Measurements from ENCODE around the gene CFH. TPM values are rescaled to one million over a fixed set of nuclear protein-coding genes. Genes with fewer than 3 reads are reported as not detected.
"Not testable (repeated sequence)": the region's sequence is repeated elsewhere in the genome, so short reads cannot be mapped to it uniquely, and the experiment has no call there.

Gene CFH
- total RNA-seq, 2 experiments from 2014 or later: 2.5 to 2.7 TPM

DNA sequence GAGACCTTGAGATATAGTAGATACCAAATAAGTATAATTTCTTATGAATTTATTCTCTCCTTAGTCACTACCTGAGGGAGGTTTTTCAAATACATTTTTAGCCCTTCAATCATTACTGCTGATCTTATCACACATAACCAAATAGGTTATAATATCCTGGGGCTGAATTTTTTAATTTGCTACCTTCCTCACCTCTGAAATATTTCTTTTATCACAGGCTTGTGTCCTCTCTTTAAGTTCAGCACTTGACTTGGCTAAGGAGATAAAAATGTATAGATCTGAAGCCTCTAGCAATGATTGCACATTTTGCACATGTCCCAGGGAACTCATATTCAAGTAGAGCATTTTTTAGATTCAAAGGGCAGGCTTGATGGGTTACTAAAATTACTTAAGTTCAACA lies 23.1 kb downstream of the CFH start:
- H3K4me1 Mint-ChIP-seq (ENCODE audit: low read depth): no peaks in the 10 kb centered on the region
- H3K27me3 Mint-ChIP-seq: no peaks in the 10 kb centered on the region
- no peak overlapping the region for H3K4me3 Mint-ChIP-seq
- CTCF ChIA-PET: no interaction called here
- no peak overlapping the region for H3K27ac Mint-ChIP-seq
- POLR2A ChIA-PET: no interaction called here
- DNase-seq: no peak
- intact Hi-C loops (cut with micrococcal nuclease): no loop called here
- no peaks in the 10 kb centered on the region for H3K9me3 Mint-ChIP-seq
- no peaks in the 10 kb centered on the region for H3K36me3 Mint-ChIP-seq

DNA sequence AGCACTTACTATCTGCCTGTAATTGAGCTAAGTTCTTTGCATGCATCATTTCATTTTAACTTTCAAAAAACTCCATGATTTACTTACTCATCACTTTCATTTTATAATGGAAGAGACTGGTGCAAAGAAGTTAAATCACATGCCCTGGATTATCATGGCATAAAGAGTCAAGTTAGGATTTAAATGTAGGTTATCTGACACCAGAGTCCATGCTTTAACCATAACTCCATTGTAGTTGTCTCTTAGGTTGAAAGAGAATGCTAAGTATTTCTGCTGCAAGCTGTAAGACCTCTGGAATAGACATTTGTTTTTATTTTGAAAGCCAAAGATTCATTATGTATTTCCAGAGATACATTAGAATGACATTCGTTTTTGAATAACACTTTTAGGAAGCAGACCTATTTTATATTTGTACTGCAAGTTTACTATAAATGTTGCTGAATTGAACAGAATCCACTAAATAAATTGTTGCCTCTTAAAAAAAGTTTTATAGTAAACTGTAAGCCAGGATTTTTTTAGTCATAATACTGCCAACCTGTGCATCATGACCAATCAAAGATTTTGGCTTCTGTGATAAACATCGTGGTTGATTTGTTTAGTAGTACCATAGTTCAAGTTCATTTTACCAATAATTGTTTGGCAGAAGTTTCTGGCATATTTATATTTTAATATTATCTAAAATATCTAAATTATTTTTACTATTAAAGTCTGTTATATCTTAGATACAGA lies 26.1 kb downstream of the CFH start:
- no peak for DNase-seq
- Mint-ChIP-seq H3K9me3 (no peaks in the 10 kb centered on the region), H3K27ac (no peak overlapping the region), H3K36me3 (no peaks in the 10 kb centered on the region), H3K27me3 (no peaks in the 10 kb centered on the region), H3K4me3 (no peak overlapping the region), H3K4me1 (ENCODE audit: low read depth) (no peaks in the 10 kb centered on the region)
- CTCF ChIA-PET: interaction anchor here (0.7 kb wide), 1 partner anchor 17 kb away, joined by 3 read pairs; no protein-coding TSS in a partner anchor
- POLR2A ChIA-PET: no interaction called here
- intact Hi-C loops (cut with micrococcal nuclease): no loop called here

DNA sequence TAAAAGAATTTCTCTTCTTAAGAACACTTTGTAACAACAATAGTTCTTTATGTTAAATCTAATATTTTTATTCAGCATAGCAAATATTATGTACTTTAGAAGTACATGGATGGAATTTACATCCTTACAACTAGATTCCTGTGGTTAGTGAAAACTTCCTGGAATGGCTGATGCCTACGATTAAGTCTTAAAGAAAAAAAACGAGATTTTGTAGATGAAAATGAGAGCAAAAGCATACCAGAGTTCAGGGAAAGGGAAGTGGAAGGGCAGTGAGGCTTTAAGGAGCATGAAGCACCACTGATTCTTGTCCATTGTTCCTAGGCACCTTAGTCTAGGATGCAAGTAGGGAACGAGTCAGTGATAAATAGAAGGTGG lies 26.7 kb downstream of the CFH start:
- no peaks in the 10 kb centered on the region for H3K9me3 Mint-ChIP-seq
- no peaks in the 10 kb centered on the region for H3K4me1 Mint-ChIP-seq (ENCODE audit: low read depth)
- DNase-seq: no peak
- POLR2A ChIA-PET: no interaction called here
- no peak overlapping the region for H3K4me3 Mint-ChIP-seq
- H3K27me3 Mint-ChIP-seq: no peaks in the 10 kb centered on the region
- CTCF ChIA-PET: no interaction called here
- H3K27ac Mint-ChIP-seq: no peak overlapping the region
- no peaks in the 10 kb centered on the region for H3K36me3 Mint-ChIP-seq
- intact Hi-C loops (cut with micrococcal nuclease): no loop called here

DNA sequence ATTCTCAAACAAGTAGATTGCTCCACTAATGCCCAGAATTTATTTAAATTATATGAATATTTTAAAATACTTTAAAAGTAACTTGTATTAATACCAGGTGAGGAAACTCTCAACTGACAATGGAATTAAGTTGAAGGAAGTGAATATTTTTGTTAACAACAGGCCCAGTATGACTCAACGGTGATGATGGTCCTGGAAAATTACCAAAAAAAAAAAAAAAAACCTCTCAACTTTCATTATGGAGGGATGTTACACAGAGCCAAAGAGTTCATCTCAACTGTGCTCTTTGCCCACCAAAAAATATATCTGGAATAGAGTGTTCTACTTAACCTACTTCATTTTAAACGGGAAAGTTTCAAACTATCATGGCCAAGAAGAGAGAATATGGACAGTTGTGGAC lies 28.3 kb downstream of the CFH start:
- H3K27ac Mint-ChIP-seq: no peak overlapping the region
- intact Hi-C loops (cut with micrococcal nuclease): no loop called here
- no peak overlapping the region for H3K4me3 Mint-ChIP-seq
- H3K4me1 Mint-ChIP-seq (ENCODE audit: low read depth): peaks cover 2% of the 10 kb centered on the region
- ChIA-PET POLR2A (no interaction called here), CTCF (no interaction called here)
- DNase-seq: no peak
- H3K36me3 Mint-ChIP-seq: no peaks in the 10 kb centered on the region
- H3K9me3 Mint-ChIP-seq: no peaks in the 10 kb centered on the region
- no peaks in the 10 kb centered on the region for H3K27me3 Mint-ChIP-seq

DNA sequence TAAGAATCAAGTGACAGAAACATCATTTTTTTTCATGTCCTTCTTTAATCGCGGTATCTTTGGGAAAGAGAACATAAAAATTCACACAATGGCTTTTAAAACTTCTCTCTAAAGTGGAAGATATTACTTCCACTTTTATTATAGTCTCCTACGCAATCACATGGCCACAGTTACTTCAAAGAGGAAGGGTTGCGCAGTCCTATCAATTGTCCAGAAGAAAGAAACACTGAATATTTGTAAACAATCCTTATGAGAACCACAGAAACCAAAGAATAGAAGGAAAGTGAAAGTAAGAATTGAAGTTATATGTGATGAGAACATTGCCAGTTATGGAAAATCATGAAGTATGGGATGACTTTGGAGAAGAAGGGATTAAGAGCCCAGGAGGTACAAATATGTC lies 32.6 kb downstream of the CFH start:
- Mint-ChIP-seq H3K36me3 (no peaks in the 10 kb centered on the region), H3K27me3 (no peaks in the 10 kb centered on the region)

DNA sequence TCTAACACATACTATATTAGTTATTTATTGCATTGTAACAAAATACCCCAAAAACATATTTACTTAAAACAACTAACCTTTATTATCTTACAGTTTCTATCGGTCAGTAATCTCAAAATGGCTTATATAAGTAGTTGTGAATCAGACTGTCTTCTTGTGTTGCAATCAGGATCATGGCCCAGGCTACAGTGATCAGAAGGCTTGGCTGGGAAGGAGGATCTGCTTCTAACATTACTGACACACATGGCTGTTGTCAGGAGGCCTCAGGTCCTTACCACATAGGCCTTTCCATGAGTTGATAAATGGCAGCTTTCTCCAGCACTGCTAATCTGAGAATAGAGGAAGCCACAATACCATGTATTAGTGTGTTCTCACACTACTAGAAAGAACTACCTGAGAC lies 33.7 kb downstream of the CFH start:
- Mint-ChIP-seq H3K4me3 (no peak overlapping the region), H3K36me3 (no peaks in the 10 kb centered on the region), H3K9me3 (no peaks in the 10 kb centered on the region), H3K27me3 (no peaks in the 10 kb centered on the region), H3K4me1 (ENCODE audit: low read depth) (peaks cover 2% of the 10 kb centered on the region), H3K27ac (no peak overlapping the region)
- ChIA-PET CTCF (no interaction called here), POLR2A (no interaction called here)
- DNase-seq: no peak
- intact Hi-C loops (cut with micrococcal nuclease): no loop called here

More for the DNA sequence above, 32.6 kb downstream of the CFH start:
- DNase-seq: no peak
- POLR2A ChIA-PET: no interaction called here
- CTCF ChIA-PET: no interaction called here
- Mint-ChIP-seq H3K27ac (no peak overlapping the region), H3K4me1 (ENCODE audit: low read depth) (peaks cover 2% of the 10 kb centered on the region), H3K4me3 (no peak overlapping the region), H3K9me3 (no peaks in the 10 kb centered on the region)
- intact Hi-C loops (cut with micrococcal nuclease): no loop called here

DNA sequence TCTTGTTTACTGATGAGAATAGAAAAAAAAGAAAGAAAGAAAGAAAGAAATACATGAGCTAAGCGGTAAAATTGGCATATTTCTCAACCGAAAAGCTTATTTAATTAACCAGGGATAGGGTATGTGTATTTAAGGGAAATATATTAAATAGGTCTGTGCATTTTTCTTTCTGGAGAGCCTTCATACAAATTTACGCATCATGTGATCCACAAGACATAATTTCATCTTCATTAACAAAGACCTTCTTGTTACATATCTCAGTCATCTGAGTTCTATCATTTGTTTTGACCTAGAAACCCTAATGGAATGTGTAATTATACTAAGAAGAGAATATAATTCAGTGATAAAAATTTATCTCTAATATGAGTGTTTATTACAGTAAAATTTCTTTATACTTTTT lies 37.2 kb downstream of the CFH start:
- Mint-ChIP-seq H3K4me3 (no peak overlapping the region), H3K27me3 (no peaks in the 10 kb centered on the region), H3K36me3 (no peaks in the 10 kb centered on the region), H3K27ac (no peak overlapping the region), H3K9me3 (no peaks in the 10 kb centered on the region), H3K4me1 (ENCODE audit: low read depth) (peaks cover 2% of the 10 kb centered on the region)
- intact Hi-C loops (cut with micrococcal nuclease): no loop called here
- CTCF ChIA-PET: no interaction called here
- POLR2A ChIA-PET: no interaction called here
- DNase-seq: no peak

DNA sequence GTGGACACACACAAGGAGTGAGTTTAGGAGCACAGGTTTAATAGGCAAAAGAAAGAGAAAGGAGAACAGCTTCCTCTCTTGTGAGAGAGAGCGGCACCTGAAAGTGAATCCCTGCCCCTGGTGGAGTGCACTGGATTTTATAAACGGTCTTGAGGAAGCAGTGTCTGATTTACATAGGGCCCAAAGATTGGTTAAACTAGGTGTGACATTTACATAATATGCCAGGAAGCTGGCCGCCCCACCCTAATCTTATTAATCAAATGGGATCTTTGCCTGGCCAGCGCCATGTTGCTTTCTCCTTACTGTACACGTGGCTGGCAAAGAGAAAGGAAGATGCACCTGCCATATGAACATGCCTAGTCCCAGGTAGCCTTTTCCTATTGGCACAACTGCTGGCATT lies 38.7 kb downstream of the CFH start:
- H3K36me3 Mint-ChIP-seq: no peaks in the 10 kb centered on the region
- POLR2A ChIA-PET: no interaction called here
- DNase-seq: no peak
- CTCF ChIA-PET: no interaction called here
- no peak overlapping the region for H3K4me3 Mint-ChIP-seq
- no peaks in the 10 kb centered on the region for H3K9me3 Mint-ChIP-seq
- no peak overlapping the region for H3K27ac Mint-ChIP-seq
- intact Hi-C loops (cut with micrococcal nuclease): no loop called here
- H3K4me1 Mint-ChIP-seq (ENCODE audit: low read depth): no peaks in the 10 kb centered on the region
- H3K27me3 Mint-ChIP-seq: no peaks in the 10 kb centered on the region

DNA sequence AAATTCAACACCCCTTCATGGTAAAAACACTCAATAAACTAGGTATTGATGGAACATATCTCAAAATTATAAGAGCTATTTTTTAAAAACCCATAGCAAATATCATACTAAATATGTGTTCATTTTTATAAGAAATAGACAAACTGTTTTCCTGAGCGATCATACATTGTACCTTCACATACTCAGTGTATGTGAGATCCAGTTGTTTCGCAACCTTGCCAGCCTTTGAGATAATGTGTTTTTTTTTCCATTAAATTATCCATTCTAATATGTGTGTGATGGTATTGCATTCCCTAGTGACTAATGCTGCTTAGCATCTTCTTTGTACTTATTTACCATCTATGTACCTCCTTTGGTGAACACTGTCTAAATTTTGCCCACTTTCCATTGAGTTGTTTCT lies 47.1 kb downstream of the CFH start:
- no peak for DNase-seq
- H3K27ac Mint-ChIP-seq: no peak overlapping the region
- H3K4me1 Mint-ChIP-seq (ENCODE audit: low read depth): no peaks in the 10 kb centered on the region
- ChIA-PET POLR2A (no interaction called here), CTCF (no interaction called here)
- intact Hi-C loops (cut with micrococcal nuclease): no loop called here
- no peak overlapping the region for H3K4me3 Mint-ChIP-seq
- H3K36me3 Mint-ChIP-seq: peaks cover 4% of the 10 kb centered on the region
- no peaks in the 10 kb centered on the region for H3K27me3 Mint-ChIP-seq
- H3K9me3 Mint-ChIP-seq: no peaks in the 10 kb centered on the region

DNA sequence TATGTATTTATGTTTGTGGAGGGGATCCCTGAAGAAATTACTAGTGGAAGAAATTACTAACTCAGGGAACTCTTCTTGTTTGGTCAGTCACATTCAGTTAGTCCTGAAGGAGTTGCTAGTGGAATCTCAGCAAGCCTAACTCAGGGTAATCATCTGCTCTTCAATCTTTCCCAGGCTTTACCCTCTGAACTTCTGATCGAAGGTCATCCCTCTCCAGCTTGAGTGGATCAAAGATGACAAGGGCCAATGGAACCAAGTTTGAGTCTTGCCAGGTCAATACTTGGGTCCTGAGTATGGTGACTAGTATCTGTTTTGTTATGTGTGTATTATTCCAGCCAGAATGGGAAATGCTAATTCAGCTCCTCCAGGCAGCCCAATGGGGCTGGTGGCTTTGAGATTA lies 49.3 kb downstream of the CFH start:
- DNase-seq: no peak
- H3K4me1 Mint-ChIP-seq (ENCODE audit: low read depth): no peaks in the 10 kb centered on the region
- POLR2A ChIA-PET: no interaction called here
- H3K36me3 Mint-ChIP-seq: peaks cover 1% of the 10 kb centered on the region
- intact Hi-C loops (cut with micrococcal nuclease): no loop called here
- CTCF ChIA-PET: no interaction called here
- H3K27me3 Mint-ChIP-seq: no peaks in the 10 kb centered on the region
- H3K27ac Mint-ChIP-seq: no peak overlapping the region
- no peak overlapping the region for H3K4me3 Mint-ChIP-seq
- no peaks in the 10 kb centered on the region for H3K9me3 Mint-ChIP-seq

DNA sequence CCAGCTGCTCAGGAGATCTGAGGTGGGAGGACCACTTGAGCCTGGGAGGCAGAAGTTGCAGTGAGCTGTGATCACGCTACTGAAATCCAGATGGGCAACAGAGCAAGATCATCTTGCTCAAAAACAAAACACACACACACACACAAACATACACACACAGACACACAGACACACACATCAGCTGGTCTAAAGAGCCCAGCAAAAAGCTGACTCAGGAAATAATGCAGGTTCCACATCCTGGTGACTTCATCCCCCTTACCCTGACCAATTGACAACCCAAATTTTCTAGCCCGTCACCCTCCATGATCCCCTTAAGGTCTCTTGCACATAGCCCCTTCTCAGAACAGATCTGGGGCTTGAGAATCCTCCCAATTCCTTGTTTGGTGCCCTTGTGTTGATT lies 58.0 kb downstream of the CFH start:
- DNase-seq; POLR2A ChIA-PET; H3K4me3 Mint-ChIP-seq; H3K27me3 Mint-ChIP-seq; intact Hi-C loops (cut with micrococcal nuclease); H3K27ac Mint-ChIP-seq; H3K36me3 Mint-ChIP-seq; H3K9me3 Mint-ChIP-seq; H3K4me1 Mint-ChIP-seq (ENCODE audit: low read depth): not testable (repeated sequence)
- CTCF ChIA-PET: interaction anchor here (0.6 kb wide), 1 partner anchor 509 kb away, joined by 3 read pairs; no protein-coding TSS in a partner anchor

DNA sequence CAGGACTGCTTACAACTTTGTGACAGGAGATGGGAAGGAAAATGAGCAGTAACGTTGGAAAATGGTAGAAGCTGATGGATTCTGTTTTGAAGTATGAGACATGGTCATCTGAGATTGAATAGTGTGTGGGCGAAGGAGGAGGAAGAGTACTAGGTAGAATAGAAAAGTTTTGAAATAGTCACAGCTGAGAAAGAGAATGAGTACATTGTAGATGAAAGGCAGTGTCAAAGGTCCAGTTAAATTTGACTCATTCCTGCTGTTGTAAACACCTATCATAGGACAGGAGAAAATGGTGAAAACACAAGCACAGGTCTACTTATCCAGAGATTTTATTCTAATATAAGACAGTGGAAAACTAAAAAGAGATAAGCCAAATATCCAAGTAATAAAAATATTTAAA lies 66.0 kb downstream of the CFH start:
- H3K9me3 Mint-ChIP-seq: no peaks in the 10 kb centered on the region
- no peaks in the 10 kb centered on the region for H3K36me3 Mint-ChIP-seq
- CTCF ChIA-PET: no interaction called here

DNA sequence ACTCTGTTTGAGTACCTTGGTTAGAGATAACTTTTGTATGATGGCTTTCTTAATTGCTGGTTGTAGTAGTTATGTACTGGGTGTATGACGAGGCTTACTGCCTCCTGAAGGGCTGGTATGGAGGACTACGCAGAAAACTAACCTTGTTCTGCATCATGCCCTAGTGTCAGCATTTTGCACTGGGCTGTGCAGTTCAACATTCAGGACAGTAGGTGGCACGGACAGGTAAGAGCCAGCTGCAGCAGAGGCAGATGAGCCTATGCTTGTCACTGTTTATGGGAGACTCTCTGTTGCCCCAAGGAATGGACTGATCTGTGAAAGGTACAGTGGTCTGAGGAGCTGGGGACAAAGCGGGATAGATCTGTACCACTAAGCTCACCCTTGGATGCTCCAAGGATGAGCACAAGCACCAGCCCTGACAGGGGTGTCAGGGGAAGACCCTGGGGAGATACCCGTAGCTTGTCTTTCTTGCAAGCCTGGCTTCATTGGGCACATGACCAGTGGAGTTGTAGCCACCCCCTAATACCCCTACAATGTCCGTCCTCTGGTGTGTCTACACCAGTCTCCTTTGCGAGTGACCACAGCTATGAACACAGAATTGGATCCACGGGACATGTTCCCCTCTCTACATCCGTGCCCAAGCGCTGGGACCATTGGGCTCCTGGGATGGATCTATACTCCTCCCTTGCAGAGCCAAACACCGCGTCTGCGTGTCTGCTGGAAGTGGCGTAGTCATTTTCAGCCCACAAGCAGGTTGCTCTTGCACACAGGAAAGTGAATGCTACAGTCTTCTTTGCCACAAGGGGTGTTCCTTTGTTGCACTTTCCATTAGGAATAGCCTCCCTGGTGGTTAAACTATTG lies 71.7 kb downstream of the CFH start:
- ChIA-PET POLR2A (no interaction called here), CTCF (interaction anchor here (0.7 to 1.1 kb wide), 2 partner anchors 10 to 633 kb away, joined by 3 to 5 read pairs; no protein-coding TSS in a partner anchor)
- no peaks in the 10 kb centered on the region for H3K36me3 Mint-ChIP-seq
- H3K27me3 Mint-ChIP-seq: no peaks in the 10 kb centered on the region
- H3K4me3 Mint-ChIP-seq: no peak overlapping the region
- no peaks in the 10 kb centered on the region for H3K9me3 Mint-ChIP-seq
- H3K27ac Mint-ChIP-seq: no peak overlapping the region
- no peaks in the 10 kb centered on the region for H3K4me1 Mint-ChIP-seq (ENCODE audit: low read depth)
- intact Hi-C loops (cut with micrococcal nuclease): no loop called here
- DNase-seq: peak; percentile 60

More for the DNA sequence above, 66.0 kb downstream of the CFH start:
- H3K27ac Mint-ChIP-seq: no peak overlapping the region
- DNase-seq: no peak
- H3K27me3 Mint-ChIP-seq: no peaks in the 10 kb centered on the region
- no peaks in the 10 kb centered on the region for H3K4me1 Mint-ChIP-seq (ENCODE audit: low read depth)
- intact Hi-C loops (cut with micrococcal nuclease): no loop called here
- H3K4me3 Mint-ChIP-seq: no peak overlapping the region
- POLR2A ChIA-PET: no interaction called here
